Measurements from ENCODE around the gene CAPN9. TPM values are rescaled to one million over a fixed set of nuclear protein-coding genes. Genes with fewer than 3 reads are reported as not detected.
"Not testable (repeated sequence)": the region's sequence is repeated elsewhere in the genome, so short reads cannot be mapped to it uniquely, and the experiment has no call there.

The CAPN9 gene
- total RNA-seq: 0.19 TPM
- 0.46 TPM for polyA plus RNA-seq
- long read RNA-seq, donor 1: 0 reads
- long read RNA-seq, donor 2: 0 reads
- long read RNA-seq, donor 3: 0 reads
- long read RNA-seq, donor 4: 0 reads
- long read RNA-seq, donor 5, partial matches to known transcripts: 0 of 1 reads
- long read RNA-seq, donor 5, other reads (novel, unspliced or antisense): 0 of 1 reads
- long read RNA-seq, donor 6: 0 reads
- long read RNA-seq, donor 7: 0 reads
- long read RNA-seq, donor 8: 0 reads
- long read RNA-seq, donor 9: 0 reads
- long read RNA-seq, donor 10: 0 reads

- 89% methylated on average over 14 of the region's 14 CpGs for WGBS
- H3K4me3 ChIP-seq (ENCODE audit: low read length in 2 of 2): no peak within 1 kb of the TSS
- H3K4me1 ChIP-seq (ENCODE audit: control insufficient read depth in 2 of 2, insufficient read depth in 2 of 2, low read length in 2 of 2): peaks cover 0 to 2% of the 10 kb centered on the region in 2 donors
- peaks cover 0 to 3% of the 10 kb centered on the region in 2 donors for H3K9me3 ChIP-seq (ENCODE audit: control insufficient read depth in 2 of 2, insufficient read depth in 1 of 2, low read length in 1 of 2)
- no peak for DNase-seq (ENCODE audit: low read depth in 6 of 9, low spot score in 9 of 9)
- no peaks in the 10 kb centered on the region for H3K27me3 ChIP-seq (ENCODE audit: control insufficient read depth in 2 of 2, insufficient read depth in 1 of 2, low read length in 1 of 2)
- H3K27ac ChIP-seq (ENCODE audit: low read depth in 1 of 2, low read length in 1 of 2): no peak within 1 kb of the TSS
- no peaks in the 10 kb centered on the region for H3K36me3 ChIP-seq (ENCODE audit: control insufficient read depth in 2 of 2, insufficient read depth in 2 of 2, low read length in 1 of 2)
These were observed at the start of gene CAPN9 for GRCh38 chr1:230747127-230747730. Gene CAPN9 (plus strand): TSS chr1:230747388. CDS start chr1:230747497, 109 bp downstream.

GRCh38 chr1:230698130-230698529 is 49.1 kb upstream of the CAPN9 start:
- Histone ChIP-seq H3K36me3 (ENCODE audit: control insufficient read depth in 2 of 2, insufficient read depth in 2 of 2, low read length in 1 of 2) (peaks cover 12 to 14% of the 10 kb centered on the region in 2 donors), H3K27me3 (ENCODE audit: control insufficient read depth in 2 of 2, insufficient read depth in 1 of 2, low read length in 1 of 2) (no peaks in the 10 kb centered on the region), H3K27ac (ENCODE audit: low read depth in 1 of 2, low read length in 1 of 2) (no peak overlapping the region), H3K4me3 (ENCODE audit: low read length in 2 of 2) (no peak overlapping the region), H3K4me1 (ENCODE audit: control insufficient read depth in 2 of 2, insufficient read depth in 2 of 2, low read length in 2 of 2) (no peaks in the 10 kb centered on the region), H3K9me3 (ENCODE audit: control insufficient read depth in 2 of 2, insufficient read depth in 1 of 2, low read length in 1 of 2) (no peaks in the 10 kb centered on the region)
- 94% methylated on average over 14 of the region's 14 CpGs for WGBS
- DNase-seq (ENCODE audit: low read depth in 6 of 9, low spot score in 9 of 9): no peak

- H3K36me3 ChIP-seq (ENCODE audit: control insufficient read depth in 2 of 2, insufficient read depth in 2 of 2, low read length in 1 of 2); H3K4me1 ChIP-seq (ENCODE audit: control insufficient read depth in 2 of 2, insufficient read depth in 2 of 2, low read length in 2 of 2); H3K4me3 ChIP-seq (ENCODE audit: low read length in 2 of 2); H3K27ac ChIP-seq (ENCODE audit: low read depth in 1 of 2, low read length in 1 of 2); H3K9me3 ChIP-seq (ENCODE audit: control insufficient read depth in 2 of 2, insufficient read depth in 1 of 2, low read length in 1 of 2); DNase-seq (ENCODE audit: low read depth in 6 of 9, low spot score in 9 of 9); H3K27me3 ChIP-seq (ENCODE audit: control insufficient read depth in 2 of 2, insufficient read depth in 1 of 2, low read length in 1 of 2): not testable (repeated sequence)
These were observed 48.2 kb upstream of the CAPN9 start for GRCh38 chr1:230698964-230699363.

- Histone ChIP-seq H3K4me1 (ENCODE audit: control insufficient read depth in 2 of 2, insufficient read depth in 2 of 2, low read length in 2 of 2) (no peaks in the 10 kb centered on the region), H3K9me3 (ENCODE audit: control insufficient read depth in 2 of 2, insufficient read depth in 1 of 2, low read length in 1 of 2) (no peaks in the 10 kb centered on the region), H3K4me3 (ENCODE audit: low read length in 2 of 2) (no peak overlapping the region), H3K27me3 (ENCODE audit: control insufficient read depth in 2 of 2, insufficient read depth in 1 of 2, low read length in 1 of 2) (no peaks in the 10 kb centered on the region), H3K36me3 (ENCODE audit: control insufficient read depth in 2 of 2, insufficient read depth in 2 of 2, low read length in 1 of 2) (no peaks in the 10 kb centered on the region), H3K27ac (ENCODE audit: low read depth in 1 of 2, low read length in 1 of 2) (no peak overlapping the region)
- 94% methylated on average over 1 of the region's 1 CpG for WGBS
- DNase-seq (ENCODE audit: low read depth in 6 of 9, low spot score in 9 of 9): no peak
These were observed 47.5 kb upstream of the CAPN9 start for GRCh38 chr1:230699716-230700115.

GRCh38 chr1:230700132-230700531 is 47.1 kb upstream of the CAPN9 start:
- WGBS: 96% methylated on average over 4 of the region's 4 CpGs
- Histone ChIP-seq H3K4me1 (ENCODE audit: control insufficient read depth in 2 of 2, insufficient read depth in 2 of 2, low read length in 2 of 2) (no peaks in the 10 kb centered on the region), H3K27ac (ENCODE audit: low read depth in 1 of 2, low read length in 1 of 2) (no peak overlapping the region), H3K4me3 (ENCODE audit: low read length in 2 of 2) (no peak overlapping the region), H3K36me3 (ENCODE audit: control insufficient read depth in 2 of 2, insufficient read depth in 2 of 2, low read length in 1 of 2) (no peaks in the 10 kb centered on the region), H3K27me3 (ENCODE audit: control insufficient read depth in 2 of 2, insufficient read depth in 1 of 2, low read length in 1 of 2) (no peaks in the 10 kb centered on the region), H3K9me3 (ENCODE audit: control insufficient read depth in 2 of 2, insufficient read depth in 1 of 2, low read length in 1 of 2) (no peaks in the 10 kb centered on the region)
- DNase-seq (ENCODE audit: low read depth in 6 of 9, low spot score in 9 of 9): no peak

- WGBS: 93% methylated on average over 17 of the region's 17 CpGs
- no peak overlapping the region for H3K4me3 ChIP-seq (ENCODE audit: low read length in 2 of 2)
These were observed 45.8 kb upstream of the CAPN9 start for GRCh38 chr1:230701434-230701833.

GRCh38 chr1:230701895-230702768 is 45.1 kb upstream of the CAPN9 start:
- no peak overlapping the region for H3K27ac ChIP-seq (ENCODE audit: low read depth in 1 of 2, low read length in 1 of 2)
- no peaks in the 10 kb centered on the region for H3K4me1 ChIP-seq (ENCODE audit: control insufficient read depth in 2 of 2, insufficient read depth in 2 of 2, low read length in 2 of 2)
- no peaks in the 10 kb centered on the region for H3K9me3 ChIP-seq (ENCODE audit: control insufficient read depth in 2 of 2, insufficient read depth in 1 of 2, low read length in 1 of 2)
- no peaks in the 10 kb centered on the region for H3K27me3 ChIP-seq (ENCODE audit: control insufficient read depth in 2 of 2, insufficient read depth in 1 of 2, low read length in 1 of 2)
- no peak for DNase-seq (ENCODE audit: low read depth in 6 of 9, low spot score in 9 of 9)
- 95% methylated on average over 19 of the region's 19 CpGs for WGBS
- H3K4me3 ChIP-seq (ENCODE audit: low read length in 2 of 2): no peak overlapping the region
- no peaks in the 10 kb centered on the region for H3K36me3 ChIP-seq (ENCODE audit: control insufficient read depth in 2 of 2, insufficient read depth in 2 of 2, low read length in 1 of 2)

More at GRCh38 chr1:230701434-230701833, 45.8 kb upstream of the CAPN9 start:
- no peak for DNase-seq (ENCODE audit: low read depth in 6 of 9, low spot score in 9 of 9)
- Histone ChIP-seq H3K27ac (ENCODE audit: low read depth in 1 of 2, low read length in 1 of 2) (no peak overlapping the region), H3K9me3 (ENCODE audit: control insufficient read depth in 2 of 2, insufficient read depth in 1 of 2, low read length in 1 of 2) (no peaks in the 10 kb centered on the region), H3K36me3 (ENCODE audit: control insufficient read depth in 2 of 2, insufficient read depth in 2 of 2, low read length in 1 of 2) (no peaks in the 10 kb centered on the region), H3K4me1 (ENCODE audit: control insufficient read depth in 2 of 2, insufficient read depth in 2 of 2, low read length in 2 of 2) (no peaks in the 10 kb centered on the region), H3K27me3 (ENCODE audit: control insufficient read depth in 2 of 2, insufficient read depth in 1 of 2, low read length in 1 of 2) (no peaks in the 10 kb centered on the region)

- Histone ChIP-seq H3K9me3 (ENCODE audit: control insufficient read depth in 2 of 2, insufficient read depth in 1 of 2, low read length in 1 of 2) (no peaks in the 10 kb centered on the region), H3K36me3 (ENCODE audit: control insufficient read depth in 2 of 2, insufficient read depth in 2 of 2, low read length in 1 of 2) (no peaks in the 10 kb centered on the region), H3K4me3 (ENCODE audit: low read length in 2 of 2) (no peak overlapping the region), H3K27ac (ENCODE audit: low read depth in 1 of 2, low read length in 1 of 2) (no peak overlapping the region), H3K27me3 (ENCODE audit: control insufficient read depth in 2 of 2, insufficient read depth in 1 of 2, low read length in 1 of 2) (peaks cover 0 to 8% of the 10 kb centered on the region in 2 donors), H3K4me1 (ENCODE audit: control insufficient read depth in 2 of 2, insufficient read depth in 2 of 2, low read length in 2 of 2) (no peaks in the 10 kb centered on the region)
- WGBS: 90% methylated on average over 14 of the region's 14 CpGs
- DNase-seq (ENCODE audit: low read depth in 6 of 9, low spot score in 9 of 9): no peak
These were observed 44.1 kb upstream of the CAPN9 start for GRCh38 chr1:230702934-230703678.
